Fibroblast of pulmonary artery (primary cell): Measurements from ENCODE around the gene FOXO6.

ENCODE experiments used
- DNase-seq: peaks from one replicate; pipeline ENCODE4 v3.0.0-alpha.2; 2010; ENCODE audit warnings: low read depth
- H3K4me3 ChIP-seq: replicated peaks from 2 replicates; pipeline ENCODE4 v1.5.1; 2011; ENCODE audit warnings: low read depth, mild to moderate bottlenecking, control low read depth, low read length, moderate library complexity
- TF ChIP-seq, protein P1 (sequence below): IDR thresholded peaks from 2 replicates; pipeline ENCODE4 v1.5.1; 2011; ENCODE audit warnings: mild to moderate bottlenecking, control low read depth, low read length, inconsistent platforms; ENCODE audit errors: missing control alignments

The FOXO6 gene

DNA sequence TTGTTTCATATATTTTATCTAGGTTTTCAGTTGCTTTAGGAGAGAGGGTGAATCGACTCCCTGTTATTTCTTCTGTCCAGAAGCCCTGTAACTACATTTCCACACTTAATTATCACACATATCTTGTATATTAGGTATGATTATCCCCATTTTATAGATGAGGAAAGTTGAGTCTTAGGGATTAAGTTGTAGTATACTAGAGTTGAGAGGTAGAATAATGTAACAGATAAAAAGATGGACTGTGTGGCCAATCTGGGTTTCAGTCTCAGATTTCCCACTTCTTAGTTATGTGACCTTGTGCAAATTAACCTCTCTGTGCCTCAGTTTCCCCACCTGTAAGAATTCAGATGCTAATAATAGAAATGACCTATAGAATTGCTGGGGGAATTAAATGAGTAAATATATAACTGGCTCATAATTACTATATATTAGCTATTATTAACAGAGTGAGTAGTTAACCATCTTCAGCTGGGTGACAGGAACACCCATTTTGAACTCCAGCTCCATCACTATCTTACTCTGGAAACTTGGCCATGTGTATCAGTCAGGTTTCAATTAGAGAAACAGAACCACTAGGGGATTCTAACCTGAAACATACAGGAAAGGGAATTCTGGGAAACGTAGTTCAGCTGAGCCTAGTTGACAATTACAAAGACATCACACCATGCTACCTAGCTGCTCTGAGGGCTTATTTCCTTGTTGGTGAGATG, 20.4 kb upstream of the FOXO6 start:
- H3K4me3 ChIP-seq = no peak overlapping the region
- TF ChIP-seq, protein P1, sequence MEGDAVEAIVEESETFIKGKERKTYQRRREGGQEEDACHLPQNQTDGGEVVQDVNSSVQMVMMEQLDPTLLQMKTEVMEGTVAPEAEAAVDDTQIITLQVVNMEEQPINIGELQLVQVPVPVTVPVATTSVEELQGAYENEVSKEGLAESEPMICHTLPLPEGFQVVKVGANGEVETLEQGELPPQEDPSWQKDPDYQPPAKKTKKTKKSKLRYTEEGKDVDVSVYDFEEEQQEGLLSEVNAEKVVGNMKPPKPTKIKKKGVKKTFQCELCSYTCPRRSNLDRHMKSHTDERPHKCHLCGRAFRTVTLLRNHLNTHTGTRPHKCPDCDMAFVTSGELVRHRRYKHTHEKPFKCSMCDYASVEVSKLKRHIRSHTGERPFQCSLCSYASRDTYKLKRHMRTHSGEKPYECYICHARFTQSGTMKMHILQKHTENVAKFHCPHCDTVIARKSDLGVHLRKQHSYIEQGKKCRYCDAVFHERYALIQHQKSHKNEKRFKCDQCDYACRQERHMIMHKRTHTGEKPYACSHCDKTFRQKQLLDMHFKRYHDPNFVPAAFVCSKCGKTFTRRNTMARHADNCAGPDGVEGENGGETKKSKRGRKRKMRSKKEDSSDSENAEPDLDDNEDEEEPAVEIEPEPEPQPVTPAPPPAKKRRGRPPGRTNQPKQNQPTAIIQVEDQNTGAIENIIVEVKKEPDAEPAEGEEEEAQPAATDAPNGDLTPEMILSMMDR = no peak
- DNase-seq = no peak

DNA sequence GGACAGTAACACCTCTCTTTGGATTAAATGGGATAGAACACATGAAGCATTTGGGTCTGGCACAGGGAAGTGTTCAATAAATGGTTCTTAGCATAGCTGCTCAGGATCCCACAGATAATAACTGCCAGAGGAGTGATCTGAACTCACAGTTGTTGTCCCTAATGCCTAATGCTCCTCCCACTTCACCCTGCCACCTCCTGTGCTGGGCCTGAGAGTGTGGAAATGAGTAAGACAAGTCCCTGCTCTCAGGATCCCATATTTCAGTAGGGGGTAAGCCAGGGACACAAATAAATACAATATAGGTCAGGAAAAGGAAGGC, 19.9 kb upstream of the FOXO6 start:
- TF ChIP-seq, protein P1 = no peak
- no peak overlapping the region for H3K4me3 ChIP-seq
- no peak for DNase-seq

DNA sequence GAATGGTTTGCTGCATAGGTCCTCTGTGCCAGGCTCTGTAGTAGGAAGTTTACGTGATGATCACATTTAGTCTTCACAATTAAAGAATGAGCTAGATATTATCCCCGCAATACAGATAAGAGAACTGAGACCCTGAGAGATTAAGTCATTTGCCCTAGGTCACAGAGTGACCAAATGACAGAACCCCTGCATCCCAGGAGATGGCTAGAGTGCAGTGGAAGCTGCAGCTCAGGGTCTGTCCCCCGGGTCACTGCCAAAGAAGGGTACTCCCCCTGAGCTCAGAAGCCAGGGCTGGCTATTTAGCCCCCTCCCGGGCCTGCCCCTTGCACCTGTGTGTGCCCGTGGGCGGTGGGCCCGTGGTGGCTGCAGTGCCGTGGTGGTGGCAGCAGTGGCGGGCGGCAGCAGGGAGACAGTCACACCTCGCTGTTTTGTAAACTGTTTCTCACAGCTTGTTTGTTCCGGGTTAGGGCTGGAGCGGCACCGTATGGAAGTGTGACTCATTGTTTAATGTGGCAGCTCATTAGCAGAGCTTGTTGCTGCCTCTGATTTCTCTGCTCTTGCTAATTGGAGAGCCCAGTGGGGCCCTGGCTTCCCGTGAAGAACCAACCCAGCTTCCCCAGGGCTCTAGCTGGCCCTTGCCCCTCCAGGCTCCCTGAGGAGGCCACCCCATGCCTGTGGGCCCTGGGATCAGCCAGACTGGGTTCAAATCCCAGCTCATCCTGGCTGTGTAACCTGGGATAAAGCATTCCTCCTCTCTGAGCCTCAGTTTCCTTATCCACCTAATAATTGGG, 19.3 kb upstream of the FOXO6 start:
- DNase-seq = no peak
- no peak overlapping the region for H3K4me3 ChIP-seq
- TF ChIP-seq, protein P1 = no peak

DNA sequence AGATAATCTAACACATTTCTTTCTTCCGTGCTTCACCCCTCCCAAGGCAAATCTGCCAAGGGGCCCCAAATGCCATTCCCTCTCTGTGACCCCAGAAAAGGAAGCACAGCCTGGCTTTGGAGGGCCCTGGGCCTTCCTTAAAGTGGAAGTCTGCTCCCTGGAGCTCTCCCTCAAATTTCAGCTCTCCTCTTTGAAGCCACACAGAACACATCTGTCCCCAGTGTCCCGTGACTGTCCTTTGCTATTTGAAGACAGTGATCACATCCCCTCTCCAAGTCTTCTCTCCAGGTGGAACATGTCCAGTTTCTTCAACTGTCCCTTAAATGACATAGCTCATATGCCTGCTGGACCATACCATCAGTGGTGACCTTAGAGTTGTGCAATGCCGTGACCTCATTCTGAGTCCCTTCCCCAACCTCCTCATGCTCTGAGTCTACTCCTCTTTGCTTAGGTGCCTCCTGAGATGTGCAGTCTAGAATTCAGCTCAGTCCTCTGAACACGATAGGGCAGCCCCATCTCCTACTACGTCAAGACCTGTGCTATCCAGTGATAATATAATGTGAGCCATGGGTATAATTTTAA, 18.4 kb upstream of the FOXO6 start:
- DNase-seq = no peak
- H3K4me3 ChIP-seq = no peak overlapping the region
- TF ChIP-seq, protein P1 = no peak

DNA sequence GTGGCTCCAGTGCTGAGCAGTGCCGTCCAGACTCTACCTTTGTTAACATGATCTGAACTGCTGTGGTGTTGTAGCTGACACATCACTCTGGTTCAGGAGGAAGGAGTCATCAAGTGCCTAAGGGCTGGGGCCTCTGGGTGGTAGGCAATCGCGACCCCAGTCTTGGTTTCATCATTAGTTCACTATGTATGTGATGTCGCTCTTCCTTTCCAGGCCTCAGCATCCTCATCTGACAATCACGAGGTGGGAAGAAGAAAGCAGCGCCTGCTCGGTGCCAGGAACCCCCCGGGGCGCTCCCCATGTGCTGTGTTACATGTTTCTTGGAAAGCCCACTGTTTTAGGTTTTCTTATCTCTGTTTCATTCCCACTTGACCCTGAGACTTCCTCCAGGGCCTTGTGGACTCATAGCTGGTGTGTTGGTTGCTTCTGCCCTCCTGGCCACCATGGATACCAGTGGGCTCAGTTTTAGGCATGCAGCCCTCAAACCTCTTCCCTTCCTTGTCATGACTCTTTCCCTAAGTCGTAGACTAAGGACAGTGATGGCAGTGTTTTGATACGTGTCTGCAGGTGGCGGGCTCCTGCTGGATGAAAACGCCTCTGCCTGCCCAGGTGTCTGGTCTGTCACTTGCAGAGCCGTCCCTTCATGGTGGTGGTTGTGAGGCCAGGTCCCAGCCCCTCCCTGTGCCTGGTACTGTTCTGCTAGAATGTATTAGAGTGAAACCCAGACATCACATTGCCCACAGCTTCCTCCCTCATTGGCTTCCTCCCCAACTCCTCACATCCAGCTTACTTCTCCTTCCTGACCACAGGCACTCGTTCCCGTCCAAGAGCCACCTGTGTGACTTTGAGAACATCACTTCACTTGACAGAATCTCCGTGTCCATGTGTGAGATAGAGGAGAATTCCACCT, 17.2 kb upstream of the FOXO6 start:
- no peak overlapping the region for H3K4me3 ChIP-seq
- no peak for DNase-seq
- TF ChIP-seq, protein P1 = no peak

DNA sequence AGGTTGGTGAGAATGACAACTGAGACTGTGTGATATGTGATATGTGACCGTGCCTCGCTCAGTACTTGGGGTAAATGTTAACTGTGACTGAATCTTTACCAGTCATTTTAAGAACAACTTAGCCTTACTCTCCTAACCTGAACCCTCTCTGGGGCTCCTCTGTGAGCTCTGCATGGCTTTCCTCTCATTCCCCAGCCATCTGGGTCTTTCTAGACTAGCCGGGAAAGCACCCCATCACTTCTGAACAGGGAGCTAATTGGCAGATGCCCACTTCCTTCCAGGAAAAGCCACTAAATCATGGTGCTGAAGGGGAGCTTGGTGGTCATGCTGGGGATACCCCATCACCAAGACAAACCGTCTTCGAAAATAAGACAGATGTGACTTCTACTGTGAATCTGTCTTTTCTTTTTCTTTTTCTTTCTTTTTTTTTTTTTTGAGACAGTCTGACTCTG, 16.5 kb upstream of the FOXO6 start:
- DNase-seq = no peak
- no peak overlapping the region for H3K4me3 ChIP-seq
- TF ChIP-seq, protein P1 = no peak
